Ovary (tissue), 9 donors: ENCODE results near the gene HBEGF. TPM values are rescaled to one million over a fixed set of nuclear protein-coding genes. Genes with fewer than 3 reads are reported as not detected.
A peak's percentile ranks its signal among the peaks of the same experiment; 100 is the strongest.

Experiments used
- DNase-seq, 5 donors: peaks; one replicate each; pipeline ENCODE4 v3.0.0-alpha.2; 2019 to 2020
- H3K27ac ChIP-seq, 2 donors: fragments of 200-600 bp; one replicate each; pipeline versions ENCODE4 v1.5.1 to v1.8.0; 2019 to 2022
- H3K27me3 ChIP-seq: fragments of 200-600 bp; one replicate; pipeline ENCODE4 v1.8.0; 2022
- H3K36me3 ChIP-seq: fragments of 200-600 bp; sonication (generic); one replicate; pipeline ENCODE4 v1.5.1; 2019
- H3K4me1 ChIP-seq: one replicate; pipeline ENCODE4 v1.8.1; 2013; ENCODE audit warnings: mild to moderate bottlenecking, moderate library complexity; ENCODE audit not compliant: insufficient read depth
- H3K4me3 ChIP-seq: fragments of 200-600 bp; sonication (generic); one replicate; pipeline ENCODE4 v1.5.1; 2017
- H3K9me3 ChIP-seq, 2 donors: fragments of 200-600 bp in 1 of 2; sonication (generic) in 1 of 2; one replicate each; pipeline versions ENCODE4 v1.5.1 to v1.8.1; 2013 to 2019; ENCODE audit warnings: mild to moderate bottlenecking in 1 of 2, moderate library complexity in 1 of 2
- CTCF ChIP-seq, 3 donors: fragments of 450-650 bp in 2 of 3; fragments of 200-600 bp in 1 of 3; IDR thresholded peaks; one replicate each; pipeline versions ENCODE4 v1.5.1 to v1.8.0; 2016 to 2022; ENCODE audit warnings: antibody characterized with exemption in 3 of 3, mild to moderate bottlenecking in 1 of 3
- EP300 ChIP-seq: sonication (generic); formaldehyde crosslinking; IDR thresholded peaks from one replicate; pipeline ENCODE4 v1.6.1; 2017; ENCODE audit warnings: antibody characterized with exemption
- POLR2A ChIP-seq: fragments of 450-650 bp; IDR thresholded peaks from one replicate; pipeline ENCODE4 v1.6.1; 2017; ENCODE audit warnings: antibody characterized with exemption, mild to moderate bottlenecking, moderate library complexity
- WGBS, 3 donors: extraction: QIAGEN DNeasy Blood & Tissue Kit in 1 of 3; methylation state at CpG; one replicate each; pipeline versions ENCODE4 v1.1.5 to v1.1.7; 2013 to 2017; 5-methylcytosine and 5-hydroxymethylcytosine counted together
- intact Hi-C, 4 donors: fragments of 100-400 bp; cut with DNase I; formaldehyde crosslinking; loops; one replicate each; pipeline versions ENCODE4 v1.11.0 to v1.15.1; 2022 to 2023
- polyA plus RNA-seq, 2 donors: library from polyadenylated mRNA; stranded (reverse); fragments of 200-250 nt in 1 of 2; fragments of 350-450 nt in 1 of 2; fragmentation: Illumina TruSeq in 1 of 2; extraction: RNeasy Lipid Tissue Mini Kit (QIAGEN cat#74804) in 1 of 2; gene quantifications; one replicate each; pipeline ENCODE4 v1.2.3, GENCODE V29; 2013 to 2014
- total RNA-seq, 7 donors: library from RNA; depleted of rRNA in 2 of 7; stranded (reverse); fragments of >200 nt in 2 of 7; fragmentation: NEBNext Ultra II Directional in 3 of 7; extraction: Animal tissue kit (Norgen Biotek cat#: 25700) in 3 of 7; gene quantifications; one replicate each; pipeline versions ENCODE4 v1.1.0 to v1.2.4, GENCODE V29; 2016 to 2023
- donor health status: DM: no; HTN: no; CAD: no; lungs with moderate emphysema.
- donor health status: DM: no; HTN: no; CAD: no.
- donor health status: Bipolar disorder and iron deficiency.
- donor health status: DM: yes; HTN: yes; CAD: no.
- donor health status: DM: no; HTN: no; CAD: no.
- donor health status: DM: yes; HTN: yes; CAD: no.

The HBEGF gene
- total and polyA plus RNA-seq, 9 donors = 1.5 to 14.5 (median 5.6) TPM

- no peak for TF ChIP-seq EP300
- no peak for TF ChIP-seq CTCF (IDR thresholded peaks at IDR 0.05)
- no peak for TF ChIP-seq POLR2A
- intact Hi-C loops = loop anchor here in 1 of 4 donors (2.0 kb wide), 1 partner anchor 112 kb away; no protein-coding TSS in a partner anchor
- no peaks in the 10 kb centered on the region for H3K36me3 ChIP-seq
- H3K9me3 ChIP-seq = no peaks in the 10 kb centered on the region
- WGBS, 3 donors = 26 to 41% (median 32%) methylated on average over 8 to 10 of the region's 10 CpGs
- H3K4me1 ChIP-seq = no peaks in the 10 kb centered on the region
- no peaks in the 10 kb centered on the region for H3K27me3 ChIP-seq
- H3K4me3 ChIP-seq = no peak overlapping the region
- H3K27ac ChIP-seq = no peak overlapping the region
- no peak for DNase-seq
Observed at GRCh38 chr5:140356853-140357725, 10.7 kb upstream of the HBEGF start.

GRCh38 chr5:140355546-140355945 lies 9.1 kb upstream of the HBEGF start:
- no peaks in the 10 kb centered on the region for H3K27me3 ChIP-seq
- H3K9me3 ChIP-seq = no peaks in the 10 kb centered on the region
- H3K4me1 ChIP-seq = no peaks in the 10 kb centered on the region
- DNase-seq = no peak
- WGBS, 3 donors = 87 to 88% (median 88%) methylated on average over 7 of the region's 7 CpGs
- TF ChIP-seq POLR2A (no peak), CTCF (IDR thresholded peaks at IDR 0.05) (no peak), EP300 (no peak)
- no peak overlapping the region for H3K27ac ChIP-seq
- intact Hi-C loops = no loop called here
- no peak overlapping the region for H3K4me3 ChIP-seq
- H3K36me3 ChIP-seq = no peaks in the 10 kb centered on the region

- no peaks in the 10 kb centered on the region for H3K4me1 ChIP-seq
- H3K27ac ChIP-seq = no peak overlapping the region
- no peaks in the 10 kb centered on the region for H3K9me3 ChIP-seq
- intact Hi-C loops = loop anchor here in 1 of 4 donors (5.0 kb wide), 1 partner anchor 109 kb away; no protein-coding TSS in a partner anchor
- H3K36me3 ChIP-seq = no peaks in the 10 kb centered on the region
- 2 to 3% (median 2%) methylated on average over 5 of the region's 5 CpGs for WGBS, 3 donors
- H3K27me3 ChIP-seq = no peaks in the 10 kb centered on the region
- TF ChIP-seq CTCF (IDR thresholded peaks at IDR 0.05) = peak; percentile 69 to 77 (median 75)
- TF ChIP-seq POLR2A = no peak
- no peak overlapping the region for H3K4me3 ChIP-seq
- peak in 1 of 5 donors; percentile 60 for DNase-seq
Observed at GRCh38 chr5:140351609-140352334, 5.4 kb upstream of the HBEGF start.

- H3K27me3 ChIP-seq = no peaks in the 10 kb centered on the region
- no peak for DNase-seq
- TF ChIP-seq CTCF (IDR thresholded peaks at IDR 0.05) (no peak), POLR2A (no peak), EP300 (no peak)
- H3K4me3 ChIP-seq = no peak overlapping the region
- H3K9me3 ChIP-seq = no peaks in the 10 kb centered on the region
- H3K27ac ChIP-seq = no peak overlapping the region
- no peaks in the 10 kb centered on the region for H3K4me1 ChIP-seq
- intact Hi-C loops = loop anchor here in 2 of 4 donors (5.0 kb wide), 1 partner anchor 107 kb away; no protein-coding TSS in a partner anchor
- no peaks in the 10 kb centered on the region for H3K36me3 ChIP-seq
- WGBS, 3 donors = 76 to 88% (median 85%) methylated on average over 2 of the region's 2 CpGs
Observed at GRCh38 chr5:140349244-140349643, 2.8 kb upstream of the HBEGF start.
